NCI-H2107 (cell line): ENCODE results near the gene GTF3C5.
"Not testable (repeated sequence)": the region's sequence is repeated elsewhere in the genome, so short reads cannot be mapped to it uniquely, and the experiment has no call there.

Experiments used
- DNase-seq: peaks from one replicate; lab custom pipeline; 2025; lab: John Stamatoyannopoulos, UW

Gene GTF3C5

GRCh38 chr9:133071484-133072150 lies 40.8 kb downstream of the GTF3C5 start:
- DNase-seq = no peak

DNA sequence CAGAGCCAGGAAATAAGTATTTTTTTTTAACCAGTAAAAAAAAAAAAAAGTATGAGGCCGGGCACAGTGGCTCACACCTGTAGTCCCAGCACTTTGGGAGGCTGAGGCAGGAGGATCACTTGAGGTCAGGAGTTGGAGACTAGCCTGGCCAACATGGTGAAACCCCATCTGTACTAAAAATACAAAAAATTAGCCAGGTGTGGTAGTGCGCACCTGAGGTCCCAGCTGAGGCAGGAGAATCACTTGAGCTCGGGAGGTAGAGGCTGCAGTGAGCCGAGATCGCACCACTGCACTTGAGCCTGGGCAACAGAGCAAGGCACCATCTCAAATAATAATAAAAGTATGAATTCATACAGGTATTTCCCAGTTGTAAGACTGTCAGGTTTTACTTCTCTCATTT lies 41.4 kb downstream of the GTF3C5 start:
- not testable (repeated sequence) for DNase-seq

- no peak for DNase-seq
Measured at GRCh38 chr9:133073086-133074014, 42.6 kb downstream of the GTF3C5 start.

DNA sequence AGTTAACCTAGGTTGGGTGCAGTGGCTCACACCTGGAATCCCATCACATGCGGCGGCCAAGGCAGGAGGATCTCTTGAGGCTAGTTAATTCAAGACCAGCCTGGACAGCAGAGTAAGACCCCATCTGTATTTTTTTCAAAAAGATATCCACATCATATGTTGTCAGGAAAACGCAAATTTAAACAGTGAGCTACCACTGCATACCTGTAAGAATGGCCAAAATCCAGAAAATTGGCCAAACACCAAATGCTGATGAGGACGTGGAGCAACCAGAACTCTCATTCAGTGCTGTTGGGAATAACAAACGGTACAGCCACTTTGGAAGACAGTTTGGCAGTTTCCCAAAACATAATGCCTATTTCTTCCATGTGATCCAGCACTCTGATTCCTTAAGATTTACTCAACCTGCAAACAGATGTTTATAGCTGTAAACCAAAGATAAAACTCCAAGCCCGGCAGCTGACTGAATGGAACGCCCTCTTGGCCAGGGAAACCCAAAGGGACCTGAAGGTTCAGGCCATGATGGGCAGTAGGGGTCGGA lies 43.4 kb downstream of the GTF3C5 start:
- DNase-seq = no peak

DNA sequence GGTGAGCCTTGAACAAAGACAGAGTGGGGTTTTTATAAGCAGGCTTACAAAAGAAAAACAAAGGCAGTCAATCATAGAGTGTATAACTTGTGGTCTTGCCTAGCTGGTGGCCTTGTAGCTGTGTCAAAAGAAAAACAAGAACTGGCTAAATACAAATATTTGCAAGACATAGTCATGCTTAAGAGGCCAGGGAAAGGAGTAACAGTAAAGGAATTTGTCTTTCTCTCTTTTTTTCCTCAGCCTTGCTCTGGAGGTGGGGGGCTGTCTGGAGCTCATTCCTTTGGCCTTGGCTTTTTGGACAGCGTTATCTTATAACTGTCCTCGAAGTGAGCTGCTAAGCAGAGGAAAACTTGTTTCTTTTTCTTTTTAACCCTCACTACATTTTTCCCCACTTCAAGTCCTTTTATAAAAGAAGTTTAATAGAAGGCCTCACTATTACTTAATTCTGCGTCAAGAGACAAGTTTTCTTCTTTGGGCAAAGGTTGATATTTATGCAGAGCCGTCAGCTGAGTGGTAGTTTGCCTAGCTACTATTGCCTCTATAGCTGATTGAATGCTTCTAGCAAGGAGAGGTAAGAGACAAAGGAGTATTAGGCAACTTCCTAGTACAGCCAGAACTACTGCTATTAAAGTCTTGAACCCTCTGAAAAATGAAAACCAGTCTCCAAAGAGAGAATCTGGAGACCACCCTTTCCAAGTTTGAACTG lies 45.3 kb downstream of the GTF3C5 start:
- no peak for DNase-seq

DNA sequence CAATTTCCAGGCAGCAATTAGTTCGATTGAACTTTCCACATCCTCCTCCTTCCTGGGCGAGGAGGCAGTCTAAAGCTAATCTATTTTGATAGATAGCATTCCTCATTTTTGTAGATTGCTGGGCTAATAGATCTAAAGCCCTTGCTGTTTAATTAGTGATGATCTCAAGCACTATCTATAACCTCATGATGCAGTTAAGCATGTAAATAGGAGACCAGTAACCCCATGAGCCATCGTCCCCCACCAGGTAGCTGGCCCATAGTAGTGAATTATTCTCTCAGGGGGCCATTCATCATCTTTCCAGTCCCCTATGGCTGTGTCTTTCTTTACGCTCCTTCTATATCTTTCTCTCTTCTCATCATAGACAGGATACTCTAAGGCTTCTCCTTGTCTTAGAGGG lies 45.9 kb downstream of the GTF3C5 start:
- no peak for DNase-seq

DNA sequence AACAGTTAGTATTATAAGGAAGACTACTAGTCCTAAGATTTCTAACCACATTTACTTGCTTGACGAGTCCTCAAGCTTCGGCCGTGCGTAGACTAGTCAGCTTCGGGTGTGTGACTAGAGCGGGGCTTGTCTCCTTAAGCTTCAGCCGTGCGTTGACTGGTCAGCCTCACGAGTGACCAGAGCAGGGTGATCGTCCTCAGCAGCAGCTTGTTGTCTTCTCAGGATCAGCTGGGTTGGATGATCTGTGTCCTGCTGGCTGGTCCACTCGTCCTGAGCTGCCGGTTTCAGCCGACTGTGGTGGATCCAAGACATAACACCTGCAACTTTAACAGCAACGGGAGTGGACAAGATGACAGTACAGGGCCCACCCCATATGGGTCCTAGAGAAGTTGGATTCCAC lies 47.7 kb downstream of the GTF3C5 start:
- DNase-seq = no peak

GRCh38 chr9:133080161-133080560 lies 49.4 kb downstream of the GTF3C5 start:
- no peak for DNase-seq

GRCh38 chr9:133080786-133081779 lies 50.3 kb downstream of the GTF3C5 start:
- not testable (repeated sequence) for DNase-seq

- peak; percentile 52 for DNase-seq
Measured at GRCh38 chr9:133081957-133082644, 51.3 kb downstream of the GTF3C5 start.

- DNase-seq = not testable (repeated sequence)
Measured at GRCh38 chr9:133083688-133084087, 52.9 kb downstream of the GTF3C5 start.

DNA sequence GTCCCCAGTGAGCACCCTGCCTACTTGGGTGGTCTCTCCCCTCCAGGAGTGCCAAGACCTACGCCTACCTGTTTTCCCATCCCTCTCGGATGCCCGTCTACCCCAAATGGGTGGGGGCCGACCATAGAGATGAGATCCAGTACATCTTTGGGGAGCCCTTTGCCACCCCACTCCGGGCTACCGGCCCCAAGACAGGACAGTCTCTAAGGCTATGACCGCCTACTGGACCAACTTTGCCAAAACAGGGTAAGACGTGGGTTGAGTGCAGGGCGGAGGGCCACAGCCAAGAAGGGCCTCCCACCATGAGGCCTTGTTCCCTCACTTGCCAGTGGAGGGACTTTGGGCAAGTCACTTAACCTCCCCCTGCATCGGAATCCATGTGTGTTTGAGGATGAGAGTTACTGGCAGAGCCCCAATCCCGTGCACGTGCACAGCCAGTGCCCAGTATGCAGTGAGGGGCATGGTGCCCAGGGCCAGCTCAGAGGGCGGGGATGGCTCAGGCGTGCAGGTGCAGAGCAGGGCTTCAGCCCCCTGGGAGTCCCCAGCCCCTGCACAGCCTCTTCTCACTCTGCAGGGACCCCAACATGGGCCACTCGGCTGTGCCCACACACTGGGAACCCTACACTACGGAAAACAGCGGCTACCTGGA lies 55.5 kb downstream of the GTF3C5 start:
- not testable (repeated sequence) for DNase-seq

- no peak for DNase-seq
Measured at GRCh38 chr9:133086894-133087293, 56.1 kb downstream of the GTF3C5 start.

- DNase-seq = no peak
Measured at GRCh38 chr9:133087429-133088145, 56.8 kb downstream of the GTF3C5 start.

- no peak for DNase-seq
Measured at GRCh38 chr9:133088146-133088750, 57.5 kb downstream of the GTF3C5 start.

DNA sequence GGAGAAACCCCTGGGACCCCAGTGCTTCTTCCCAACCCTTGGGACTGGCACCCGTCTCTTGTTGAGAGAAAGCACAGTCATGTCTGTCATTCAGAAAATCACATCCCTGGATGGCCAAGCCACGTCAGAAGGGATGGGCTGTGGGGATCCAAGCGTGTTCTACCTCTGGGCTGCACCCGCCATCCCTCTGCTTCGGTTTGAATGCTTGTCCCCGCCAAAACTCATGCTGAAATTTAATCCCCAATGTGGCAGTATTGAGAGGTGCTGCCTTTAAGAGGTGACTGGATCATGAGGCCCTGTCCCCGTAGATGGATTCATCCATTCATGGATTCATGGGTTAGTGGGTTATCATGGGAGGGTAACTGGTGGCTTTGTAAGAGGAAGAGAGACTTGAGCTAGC lies 58.0 kb downstream of the GTF3C5 start:
- DNase-seq = no peak

- DNase-seq = peak; percentile 73
Measured at GRCh38 chr9:133089271-133089671, 58.5 kb downstream of the GTF3C5 start.

- DNase-seq = no peak
Measured at GRCh38 chr9:133090187-133090586, 59.4 kb downstream of the GTF3C5 start.
